Nephron (organoid): ENCODE results near the gene RAB3B.

Experiments
- H3K27ac Mint-ChIP-seq, 3 experiments: 2 replicates each; pipeline ENCODE4 v1.8.0; 2020; ENCODE audit warnings: mixed read lengths in 3 of 3, mild to moderate bottlenecking in 2 of 3, moderate library complexity in 1 of 3
- H3K27me3 Mint-ChIP-seq: 2 replicates; pipeline ENCODE4 v1.8.0; 2021; ENCODE audit warnings: low read depth, mild to moderate bottlenecking, moderate library complexity, mixed read lengths
- H3K36me3 Mint-ChIP-seq: 2 replicates; pipeline ENCODE4 v1.8.0; 2020; ENCODE audit warnings: low read depth, mixed read lengths
- H3K4me1 Mint-ChIP-seq: 2 replicates; pipeline ENCODE4 v1.8.0; 2020; ENCODE audit warnings: mixed read lengths
- H3K4me3 Mint-ChIP-seq, 3 experiments: 2 replicates each; pipeline ENCODE4 v1.8.0; 2020; ENCODE audit warnings: mild to moderate bottlenecking in 3 of 3, mixed read lengths in 3 of 3, moderate library complexity in 2 of 3
- H3K9me3 Mint-ChIP-seq: 2 replicates; pipeline ENCODE4 v1.8.0; 2020; ENCODE audit warnings: mixed read lengths
- CTCF ChIP-seq, 3 experiments: fragments of 200-600 bp; sonication (generic); IDR thresholded peaks; one replicate each; pipeline ENCODE4 v1.5.0; 2021; ENCODE audit warnings: antibody characterized with exemption in 3 of 3; ENCODE audit not compliant: unreplicated experiment in 3 of 3

Gene RAB3B

GRCh38 chr1:51924455-51924854, 66.0 kb downstream of the RAB3B start:
- Mint-ChIP-seq H3K27ac (no peak overlapping the region), H3K36me3 (no peaks in the 10 kb centered on the region), H3K27me3 (peaks cover 11% of the 10 kb centered on the region), H3K4me3 (no peak overlapping the region), H3K4me1 (peaks cover 18% of the 10 kb centered on the region), H3K9me3 (no peaks in the 10 kb centered on the region)
- TF ChIP-seq CTCF (IDR thresholded peaks at IDR 0.05; ENCODE audit: unreplicated experiment in 3 of 3), result no peak

GRCh38 chr1:51922040-51922439, 68.5 kb downstream of the RAB3B start:
- Mint-ChIP-seq H3K4me3 (no peak overlapping the region), H3K27me3 (peaks cover 14% of the 10 kb centered on the region)

GRCh38 chr1:51920130-51920529, 70.4 kb downstream of the RAB3B start:
- Mint-ChIP-seq H3K4me1 (peaks cover 24% of the 10 kb centered on the region), H3K4me3 (no peak overlapping the region), H3K9me3 (no peaks in the 10 kb centered on the region), H3K27me3 (peaks cover 14% of the 10 kb centered on the region), H3K27ac (no peak overlapping the region), H3K36me3 (no peaks in the 10 kb centered on the region)
- TF ChIP-seq CTCF (IDR thresholded peaks at IDR 0.05; ENCODE audit: unreplicated experiment in 3 of 3), result no peak

More at GRCh38 chr1:51922040-51922439, 68.5 kb downstream of the RAB3B start:
- Mint-ChIP-seq H3K27ac (no peak overlapping the region), H3K4me1 (peaks cover 24% of the 10 kb centered on the region), H3K9me3 (no peaks in the 10 kb centered on the region), H3K36me3 (no peaks in the 10 kb centered on the region)
- no peak for TF ChIP-seq CTCF (IDR thresholded peaks at IDR 0.05; ENCODE audit: unreplicated experiment in 3 of 3)

- Mint-ChIP-seq H3K4me1 (peaks cover 24% of the 10 kb centered on the region), H3K36me3 (no peaks in the 10 kb centered on the region), H3K27me3 (peaks cover 14% of the 10 kb centered on the region), H3K4me3 (no peak overlapping the region), H3K27ac (no peak overlapping the region), H3K9me3 (no peaks in the 10 kb centered on the region)
- TF ChIP-seq CTCF (IDR thresholded peaks at IDR 0.05; ENCODE audit: unreplicated experiment in 3 of 3), result no peak
Observed at GRCh38 chr1:51919684-51920083, 70.8 kb downstream of the RAB3B start.

GRCh38 chr1:51916587-51917405, 73.7 kb downstream of the RAB3B start:
- H3K9me3 Mint-ChIP-seq, result no peaks in the 10 kb centered on the region
- H3K27ac Mint-ChIP-seq, result no peak overlapping the region
- TF ChIP-seq CTCF (IDR thresholded peaks at IDR 0.05; ENCODE audit: unreplicated experiment in 3 of 3), result no peak
- peaks cover 21% of the 10 kb centered on the region for H3K4me1 Mint-ChIP-seq
- no peak overlapping the region for H3K4me3 Mint-ChIP-seq
- no peaks in the 10 kb centered on the region for H3K36me3 Mint-ChIP-seq
- H3K27me3 Mint-ChIP-seq, result peaks cover 13% of the 10 kb centered on the region

GRCh38 chr1:51915951-51916350, 74.5 kb downstream of the RAB3B start:
- no peaks in the 10 kb centered on the region for H3K36me3 Mint-ChIP-seq
- no peaks in the 10 kb centered on the region for H3K9me3 Mint-ChIP-seq
- no peak overlapping the region for H3K27ac Mint-ChIP-seq
- H3K27me3 Mint-ChIP-seq, result peaks cover 11% of the 10 kb centered on the region
- H3K4me3 Mint-ChIP-seq, result no peak overlapping the region
- peaks cover 12% of the 10 kb centered on the region for H3K4me1 Mint-ChIP-seq
- TF ChIP-seq CTCF (IDR thresholded peaks at IDR 0.05; ENCODE audit: unreplicated experiment in 3 of 3), result no peak
